Hair follicle dermal papilla cell (primary cell): ENCODE results near the gene WDR86. TPM values are rescaled to one million over a fixed set of nuclear protein-coding genes. Genes with fewer than 3 reads are reported as not detected.

Source experiments
- small RNA-seq: library from RNA; depleted of rRNA; stranded (forward); fragments of <200 nt; gene quantifications from one replicate; pipeline ENCODE3, GENCODE V24; 2012
- total RNA-seq: library from RNA; depleted of rRNA; stranded (reverse); fragments of >200 nt; gene quantifications from 2 replicates; pipeline ENCODE4 v1.2.3, GENCODE V29; 2012

WDR86 gene, protein sequence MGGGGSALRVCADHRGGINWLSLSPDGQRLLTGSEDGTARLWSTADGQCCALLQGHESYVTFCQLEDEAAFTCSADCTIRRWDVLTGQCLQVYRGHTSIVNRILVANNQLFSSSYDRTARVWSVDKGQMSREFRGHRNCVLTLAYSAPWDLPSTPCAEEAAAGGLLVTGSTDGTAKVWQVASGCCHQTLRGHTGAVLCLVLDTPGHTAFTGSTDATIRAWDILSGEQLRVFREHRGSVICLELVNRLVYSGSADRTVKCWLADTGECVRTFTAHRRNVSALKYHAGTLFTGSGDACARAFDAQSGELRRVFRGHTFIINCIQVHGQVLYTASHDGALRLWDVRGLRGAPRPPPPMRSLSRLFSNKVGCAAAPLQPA
- total RNA-seq: 0.24 and 1.1 TPM in 2 replicates

GRCh38 chr7:151409667-151410404 lies at the start of gene WDR86:
WDR86 (minus strand) TSS chr7:151410038; CDS start chr7:151409589, 449 bp downstream.

GRCh38 chr7:151439855-151440798 lies 30.3 kb upstream of the WDR86 start, which contains the start of gene CRYGN:
CRYGN (minus strand) TSS chr7:151440141; CDS start chr7:151439917, 224 bp downstream.

GRCh38 chr7:151341357-151342101 lies 68.3 kb downstream of the WDR86 start, which contains the start of gene NUB1:
NUB1 (plus strand) TSS chr7:151341812; CDS start chr7:151345350, 3,538 bp downstream.

Small RNAs within 50 kb of the gene (small RNA-seq; reads per million reads assigned to genes)
- not detected for gene MIR3907

Other genes with a start within 250 kb of the WDR86 start
- not detected in 2 replicates for gene GBX1, start 242.3 kb downstream of the WDR86 start, total RNA-seq
- not detected in 2 replicates for gene ASB10, start 222.8 kb downstream of the WDR86 start, total RNA-seq
- not detected in 2 replicates for gene H2BK1, start 199.6 kb downstream of the WDR86 start, total RNA-seq
- 56.0 and 57.3 TPM in 2 replicates for gene ABCF2, start 182.8 kb downstream of the WDR86 start, total RNA-seq
- gene CHPF2, start 177.6 kb downstream of the WDR86 start, total RNA-seq: 94.7 and 105 TPM in 2 replicates
- 46.2 and 52.7 TPM in 2 replicates for gene SMARCD3, start 161.3 kb downstream of the WDR86 start, total RNA-seq
- gene NUB1, start 68.2 kb downstream of the WDR86 start, total RNA-seq: 35.0 and 38.7 TPM in 2 replicates
- gene CRYGN, start 30.1 kb upstream of the WDR86 start, total RNA-seq: 0.16 and 0.61 TPM in 2 replicates
- 43.3 and 51.9 TPM in 2 replicates for gene RHEB, start 109.9 kb upstream of the WDR86 start, total RNA-seq